ENCODE measurements around the gene CMTM3. TPM values are rescaled to one million over a fixed set of nuclear protein-coding genes. Genes with fewer than 3 reads are reported as not detected.

The CMTM3 gene
- total and polyA plus RNA-seq, 2 of the 4 experiments (the other 2 are of a cell fraction), result 4.5 to 35.5 TPM

GRCh38 chr16:66614161-66614802 lies 9.8 kb downstream of the CMTM3 start:
- Histone ChIP-seq H2AFZ (replicated peaks; ENCODE audit: low read length, poor library complexity) (no peak overlapping the region), H3K23ac (ENCODE audit: low read depth, low read length) (no peak overlapping the region), H4K5ac (ENCODE audit: low read depth, low read length) (no peak overlapping the region), H3K9me1 (ENCODE audit: insufficient read depth, low read length) (peaks cover 16% of the 10 kb centered on the region), H2BK5ac (ENCODE audit: low read depth, low read length, poor library complexity, severe bottlenecking) (no peak overlapping the region), H2BK20ac (ENCODE audit: low read depth, low read length) (no peak overlapping the region), H3K56ac (ENCODE audit: extremely low read depth, insufficient read depth, low read length) (no peak overlapping the region), H2BK15ac (ENCODE audit: low read depth, low read length) (no peak overlapping the region), H2AK9ac (replicated peaks; ENCODE audit: low read depth, low read length, poor library complexity) (peak overlapping the region; percentile 47), H3K9ac (ENCODE audit: low read depth, low read length) (no peak overlapping the region), H2AK5ac (ENCODE audit: low read depth, low read length) (no peak overlapping the region), H3K79me1 (ENCODE audit: low read depth in 1 of 2, low read length in 2 of 2) (peaks cover 3 to 18% of the 10 kb centered on the region in 2 experiments; a peak in 3 of 4 replicates), H4K8ac (ENCODE audit: low read depth in 2 of 2, low read length in 2 of 2) (no peak overlapping the region), H4K20me1 (ENCODE audit: insufficient read depth, low read length) (peaks cover 9% of the 10 kb centered on the region), H3K4ac (ENCODE audit: low read depth, low read length) (no peak overlapping the region; the same call in 1 of the 2 replicates), H3K18ac (ENCODE audit: low read depth, low read length) (no peak overlapping the region), H3K4me1 (ENCODE audit: control insufficient read depth, insufficient read depth, low read length) (peaks cover 26% of the 10 kb centered on the region), H2BK120ac (ENCODE audit: low read depth, low read length) (no peak overlapping the region), H3K9me3 (ENCODE audit: control insufficient read depth, insufficient read depth, low read length) (no peaks in the 10 kb centered on the region), H3K4me2 (ENCODE audit: low read depth, low read length) (no peak overlapping the region), H3K4me3 (ENCODE audit: insufficient read depth, low read depth, low read length) (no peak overlapping the region), H3K36me3 (ENCODE audit: control insufficient read depth, insufficient read depth, low read length) (peaks cover 46% of the 10 kb centered on the region), H3K27ac (ENCODE audit: insufficient read depth, low read length) (no peak overlapping the region), H3K14ac (replicated peaks; ENCODE audit: low read depth, low read length) (no peak overlapping the region), H3K27me3 (ENCODE audit: control insufficient read depth, insufficient read depth, low read length) (no peaks in the 10 kb centered on the region), H4K91ac (ENCODE audit: insufficient read depth, low read depth, low read length) (no peak overlapping the region)
- ATAC-seq (ENCODE audit: low read depth) (no peak), DNase-seq (no peak)
- TF ChIP-seq SMC3 (IDR thresholded peaks at IDR 0.05; ENCODE audit: low read depth, low read length), result no peak
- intact Hi-C loops (cut with micrococcal nuclease) (no loop called here), in situ Hi-C loops (cut with MboI; ENCODE audit: low sequenced_read_pairs) (no loop called here), dilution Hi-C loops (cut with HindIII; ENCODE audit: low sequenced_read_pairs, unreplicated experiment) (no loop called here)
- WGBS, 2 experiments (ENCODE audit: extremely low coverage in 2 of 2, insufficient read length in 1 of 2), result 100% methylated on average over 1 of the region's 12 CpGs; no CpG with 5 or more reads in 1 of the 2 experiments
- no TSS peak for BruUV-seq (replicated peaks)
- ChIA-PET POLR2A (ENCODE audit: unreplicated experiment) (no interaction called here), CTCF (interaction anchor here (1.4 kb wide), 1 partner anchor 37 kb away, joined by 5 read pairs; no protein-coding TSS in a partner anchor)
